ENCODE results near the gene TBC1D5.

- no peak for TF ChIP-seq POLR2AphosphoS5 (IDR thresholded peaks at IDR 0.05; ENCODE audit: borderline replicate concordance, low read depth, low read length)
- no peak for TF ChIP-seq EZH2 (IDR thresholded peaks at IDR 0.05)
Observed at GRCh38 chr3:17655743-17656142, 86.7 kb downstream of the TBC1D5 start.
